ENCODE measurements around the gene BORCS6. TPM values are rescaled to one million over a fixed set of nuclear protein-coding genes. Genes with fewer than 3 reads are reported as not detected.
A peak's percentile ranks its signal among the peaks of the same experiment; 100 is the strongest.
"Not testable (repeated sequence)": the region's sequence is repeated elsewhere in the genome, so short reads cannot be mapped to it uniquely, and the experiment has no call there.

Gene BORCS6
- total RNA-seq, 3 donors from 2014 or later, result 5.0 to 5.6 (median 5.2) TPM

GRCh38 chr17:8189041-8189710 lies 804 bp downstream of the BORCS6 start:
- Mint-ChIP-seq H3K27me3 (ENCODE audit: low read depth) (no peaks in the 10 kb centered on the region), H3K9me3 (no peaks in the 10 kb centered on the region), H3K36me3 (ENCODE audit: insufficient read depth) (no peaks in the 10 kb centered on the region), H3K4me1 (ENCODE audit: low read depth) (peaks cover 11% of the 10 kb centered on the region), H3K4me3 (no peak overlapping the region)
- DNase-seq, result no peak
- no peak for ATAC-seq

GRCh38 chr17:8188263-8188839 lies 1.6 kb downstream of the BORCS6 start:
- DNase-seq (no peak), ATAC-seq (no peak)
- no peaks in the 10 kb centered on the region for H3K9me3 Mint-ChIP-seq
- no peaks in the 10 kb centered on the region for H3K36me3 Mint-ChIP-seq (ENCODE audit: insufficient read depth)
- H3K4me3 Mint-ChIP-seq, result no peak overlapping the region
- no peaks in the 10 kb centered on the region for H3K27me3 Mint-ChIP-seq (ENCODE audit: low read depth)
- peaks cover 11% of the 10 kb centered on the region for H3K4me1 Mint-ChIP-seq (ENCODE audit: low read depth)

GRCh38 chr17:8187517-8188262 lies 2.3 kb downstream of the BORCS6 start:
- DNase-seq, result peak; percentile 93

DNA sequence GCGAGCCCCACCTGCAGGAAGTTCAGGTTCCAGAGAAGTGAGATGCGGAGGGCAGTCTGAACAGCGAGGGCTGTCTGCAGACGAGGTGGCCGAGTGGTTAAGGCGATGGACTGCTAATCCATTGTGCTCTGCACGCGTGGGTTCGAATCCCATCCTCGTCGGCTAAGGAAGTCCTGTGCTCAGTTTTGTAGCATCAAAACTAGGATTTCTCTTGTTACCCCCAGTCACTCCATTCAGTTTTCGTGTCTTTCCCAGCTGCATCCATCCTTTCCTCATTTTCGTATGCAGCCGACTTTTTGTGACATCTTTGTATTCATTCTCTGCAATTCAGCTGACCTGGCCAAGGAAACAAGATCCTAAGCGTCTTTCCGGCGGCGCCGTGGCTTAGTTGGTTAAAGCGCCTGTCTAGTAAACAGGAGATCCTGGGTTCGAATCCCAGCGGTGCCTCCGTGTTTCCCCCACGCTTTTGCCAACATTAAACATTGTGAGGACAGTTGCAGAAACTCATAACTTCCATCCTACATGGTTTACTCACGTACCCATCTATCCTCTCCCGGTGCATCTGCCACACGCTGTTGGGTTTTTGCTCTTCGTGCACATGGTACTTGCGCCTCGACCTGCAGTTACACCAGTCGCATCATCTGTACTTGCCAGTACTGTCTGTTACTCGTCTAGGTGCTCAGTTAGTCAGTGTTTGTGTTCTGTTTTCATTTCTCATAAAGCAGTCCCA lies 3.0 kb downstream of the BORCS6 start:
- ATAC-seq (peak; percentile 39 to 49), DNase-seq (peak; percentile 91)
- no peaks in the 10 kb centered on the region for H3K9me3 Mint-ChIP-seq
- peaks cover 12% of the 10 kb centered on the region for H3K4me1 Mint-ChIP-seq (ENCODE audit: low read depth)
- no peaks in the 10 kb centered on the region for H3K27me3 Mint-ChIP-seq (ENCODE audit: low read depth)
- H3K4me3 Mint-ChIP-seq, result no peak overlapping the region
- H3K36me3 Mint-ChIP-seq (ENCODE audit: insufficient read depth), result no peaks in the 10 kb centered on the region

More at GRCh38 chr17:8187517-8188262, 2.3 kb downstream of the BORCS6 start:
- Mint-ChIP-seq H3K4me3 (no peak overlapping the region), H3K9me3 (no peaks in the 10 kb centered on the region), H3K4me1 (ENCODE audit: low read depth) (peaks cover 11% of the 10 kb centered on the region), H3K36me3 (ENCODE audit: insufficient read depth) (no peaks in the 10 kb centered on the region), H3K27me3 (ENCODE audit: low read depth) (no peaks in the 10 kb centered on the region)
- peak; percentile 36 to 45 for ATAC-seq

DNA sequence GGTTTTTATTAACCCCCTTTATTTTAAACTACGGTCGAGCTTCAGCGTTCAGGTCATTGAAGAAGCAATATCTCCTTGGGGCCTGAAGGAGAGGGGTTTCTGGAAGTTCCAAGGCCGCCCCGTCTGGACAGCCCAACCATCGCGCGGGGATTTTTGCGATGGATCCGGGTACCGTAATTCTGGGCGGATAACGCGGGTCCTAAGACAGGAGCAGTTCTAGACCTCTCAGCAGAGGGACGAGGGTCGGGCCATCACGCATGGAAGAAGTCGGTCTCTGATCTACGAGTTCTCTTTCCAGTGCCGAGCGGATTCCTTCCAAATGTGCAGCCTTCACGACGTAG lies 3.6 kb downstream of the BORCS6 start:
- ATAC-seq, result no peak
- no peaks in the 10 kb centered on the region for H3K36me3 Mint-ChIP-seq (ENCODE audit: insufficient read depth)
- H3K4me1 Mint-ChIP-seq (ENCODE audit: low read depth), result peaks cover 13% of the 10 kb centered on the region
- H3K4me3 Mint-ChIP-seq, result no peak overlapping the region
- DNase-seq, result no peak
- H3K9me3 Mint-ChIP-seq, result no peaks in the 10 kb centered on the region
- H3K27me3 Mint-ChIP-seq (ENCODE audit: low read depth), result no peaks in the 10 kb centered on the region

DNA sequence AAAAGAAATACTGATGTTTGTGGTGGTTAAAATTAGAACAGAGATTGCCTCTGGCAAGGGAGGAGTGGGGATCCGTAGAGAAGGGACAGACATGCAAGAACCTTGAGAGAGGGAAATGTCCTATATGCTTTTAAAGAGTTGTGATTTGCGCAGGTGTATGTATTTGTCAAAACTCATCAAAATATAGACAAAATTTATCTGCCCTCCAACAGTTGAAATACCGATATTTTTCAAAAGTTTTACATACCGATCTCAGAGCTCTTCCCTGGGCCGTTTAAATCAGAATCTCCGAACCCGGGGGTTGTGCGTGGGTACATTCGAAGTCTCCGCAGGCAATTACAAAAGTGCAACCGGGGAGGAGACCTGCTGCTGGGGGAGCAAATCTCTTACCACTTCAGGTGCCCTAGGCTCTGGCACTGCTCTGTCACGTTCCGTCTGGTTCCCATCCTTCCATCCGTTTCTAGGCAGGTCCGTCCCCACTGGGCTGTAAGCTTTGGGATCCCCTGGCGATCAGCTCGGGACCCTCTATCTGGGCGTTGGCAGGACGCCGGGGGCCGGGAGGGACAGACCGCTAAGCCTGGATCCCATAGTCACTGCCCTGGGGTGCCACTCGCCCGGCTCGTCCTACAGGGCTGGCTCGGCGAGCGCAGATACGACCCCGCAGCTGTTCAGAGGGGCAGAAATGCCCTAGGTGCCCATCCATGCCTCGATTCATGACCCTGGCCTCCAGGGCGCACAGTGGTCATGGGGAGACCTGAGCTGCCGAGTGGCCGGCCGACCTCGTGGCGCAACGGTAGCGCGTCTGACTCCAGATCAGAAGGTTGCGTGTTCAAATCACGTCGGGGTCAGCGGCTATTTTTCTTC lies 4.2 kb downstream of the BORCS6 start:
- H3K9me3 Mint-ChIP-seq, result no peaks in the 10 kb centered on the region
- H3K27me3 Mint-ChIP-seq (ENCODE audit: low read depth), result no peaks in the 10 kb centered on the region
- no peaks in the 10 kb centered on the region for H3K36me3 Mint-ChIP-seq (ENCODE audit: insufficient read depth)
- ATAC-seq, result peak in 1 of 2 donors; percentile 9
- DNase-seq, result peak; percentile 95
- peaks cover 10% of the 10 kb centered on the region for H3K4me1 Mint-ChIP-seq (ENCODE audit: low read depth)
- H3K4me3 Mint-ChIP-seq, result no peak overlapping the region

DNA sequence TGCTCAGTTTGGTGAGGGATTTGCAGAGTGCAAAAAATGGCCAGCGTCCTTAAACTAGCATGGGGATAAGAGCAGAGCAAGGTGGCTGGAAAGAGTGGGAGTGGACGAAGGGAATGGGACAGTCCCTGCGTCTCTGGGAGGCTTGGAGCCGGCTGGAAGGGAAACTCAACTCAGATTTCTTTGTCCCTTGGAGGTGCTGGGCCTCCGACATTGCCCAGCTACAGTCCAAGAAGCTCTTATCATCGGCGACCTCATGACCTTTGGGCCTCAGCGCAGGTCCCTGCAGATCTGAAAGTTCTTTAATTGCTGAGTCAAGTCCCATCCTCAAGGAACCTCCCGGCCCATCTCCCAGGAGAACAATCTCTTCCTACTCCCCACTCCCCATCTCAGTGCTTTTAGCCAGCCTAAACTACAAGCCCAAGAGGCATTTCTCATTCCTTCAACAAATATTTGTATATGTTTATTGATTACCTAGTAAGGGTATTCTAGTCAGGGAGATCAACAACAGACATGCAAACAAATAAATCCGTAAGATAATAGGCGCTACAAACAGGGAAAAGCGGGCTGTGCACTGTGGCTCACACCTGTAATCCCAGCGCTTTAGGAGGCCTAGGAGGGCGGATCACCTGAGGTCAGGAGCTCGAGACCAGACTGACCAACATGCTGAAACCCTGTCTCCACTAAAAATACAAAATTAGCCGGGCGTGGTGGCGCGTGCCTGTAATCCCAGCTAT lies 12.8 kb downstream of the BORCS6 start:
- H3K4me3 Mint-ChIP-seq, result peak overlapping the region; percentile 89
- H3K4me1 Mint-ChIP-seq (ENCODE audit: low read depth), result peaks cover 39% of the 10 kb centered on the region
- no peaks in the 10 kb centered on the region for H3K27me3 Mint-ChIP-seq (ENCODE audit: low read depth)
- no peaks in the 10 kb centered on the region for H3K36me3 Mint-ChIP-seq (ENCODE audit: insufficient read depth)
- H3K9me3 Mint-ChIP-seq, result no peaks in the 10 kb centered on the region
- DNase-seq (no peak), ATAC-seq (no peak)

- H3K27me3 Mint-ChIP-seq (ENCODE audit: low read depth), result no peaks in the 10 kb centered on the region
- peak within 1 kb of the TSS; percentile 89 for H3K4me3 Mint-ChIP-seq
- H3K4me1 Mint-ChIP-seq (ENCODE audit: low read depth), result peaks cover 39% of the 10 kb centered on the region
- no peaks in the 10 kb centered on the region for H3K9me3 Mint-ChIP-seq
- DNase-seq (peak; percentile 78), ATAC-seq (peak; percentile 53 to 60)
- H3K36me3 Mint-ChIP-seq (ENCODE audit: insufficient read depth), result no peaks in the 10 kb centered on the region
These were observed 13.6 kb downstream of the BORCS6 start, which contains the start of gene TMEM107 for GRCh38 chr17:8176197-8176940. TSS of gene TMEM107 (minus strand) at chr17:8176380. CDS start at chr17:8176286, 94 bp downstream.

DNA sequence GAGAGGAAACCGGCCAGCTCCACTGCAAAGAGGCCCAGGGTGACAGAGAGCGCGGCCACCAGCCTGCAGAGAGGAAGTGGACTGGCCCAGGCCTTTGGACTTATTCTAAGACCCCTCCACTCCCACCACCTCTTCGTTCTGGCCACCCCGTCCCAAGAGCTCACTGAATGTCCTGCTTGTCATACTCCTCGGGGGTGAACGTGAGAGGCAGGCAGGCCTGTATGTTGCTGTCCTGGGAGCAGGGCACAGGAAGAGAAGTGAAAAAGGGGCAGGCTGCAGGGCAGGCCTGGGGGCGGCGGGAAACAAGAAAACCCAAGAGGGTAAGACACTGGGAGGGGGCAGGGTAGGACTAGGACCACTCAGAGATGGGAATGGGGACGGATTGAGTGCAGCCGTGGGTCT lies 14.2 kb downstream of the BORCS6 start:
- Mint-ChIP-seq H3K4me3 (peak overlapping the region; percentile 89), H3K9me3 (no peaks in the 10 kb centered on the region), H3K4me1 (ENCODE audit: low read depth) (peaks cover 39% of the 10 kb centered on the region), H3K27me3 (ENCODE audit: low read depth) (no peaks in the 10 kb centered on the region), H3K36me3 (ENCODE audit: insufficient read depth) (no peaks in the 10 kb centered on the region)
- DNase-seq (no peak), ATAC-seq (no peak)

DNA sequence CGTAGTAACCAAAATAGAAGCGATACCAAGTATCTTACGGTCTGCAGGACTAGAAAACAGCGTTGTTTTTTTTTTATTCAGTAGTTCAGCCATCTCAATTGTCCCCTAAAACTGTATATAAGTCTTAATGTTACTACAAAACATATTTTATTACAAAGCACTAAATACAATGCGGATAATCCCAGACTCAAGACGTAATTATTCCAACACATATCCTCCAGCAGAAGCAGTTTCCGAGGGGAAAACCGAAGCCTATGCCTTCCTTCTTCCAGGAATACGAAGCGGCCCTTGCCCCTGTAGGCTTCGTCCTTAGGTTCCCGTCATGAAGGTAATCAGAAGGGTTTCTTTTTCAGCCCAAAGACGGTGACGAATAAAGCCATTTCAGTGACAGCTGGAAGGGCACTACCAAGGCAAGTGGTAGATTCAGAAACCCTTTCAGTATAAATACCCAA lies 16.1 kb downstream of the BORCS6 start:
- H3K4me3 Mint-ChIP-seq, result peak overlapping the region; percentile 82
- H3K36me3 Mint-ChIP-seq (ENCODE audit: insufficient read depth), result no peaks in the 10 kb centered on the region
- no peak for ATAC-seq
- no peaks in the 10 kb centered on the region for H3K27me3 Mint-ChIP-seq (ENCODE audit: low read depth)
- no peaks in the 10 kb centered on the region for H3K9me3 Mint-ChIP-seq
- DNase-seq, result no peak
- peaks cover 39% of the 10 kb centered on the region for H3K4me1 Mint-ChIP-seq (ENCODE audit: low read depth)

GRCh38 chr17:8173056-8173870 lies 16.7 kb downstream of the BORCS6 start:
- no peaks in the 10 kb centered on the region for H3K27me3 Mint-ChIP-seq (ENCODE audit: low read depth)
- H3K4me1 Mint-ChIP-seq (ENCODE audit: low read depth), result peaks cover 40% of the 10 kb centered on the region
- peak overlapping the region; percentile 82 for H3K4me3 Mint-ChIP-seq
- H3K36me3 Mint-ChIP-seq (ENCODE audit: insufficient read depth), result no peaks in the 10 kb centered on the region
- DNase-seq (peak; percentile 64), ATAC-seq (peak; percentile 79 to 80)
- no peaks in the 10 kb centered on the region for H3K9me3 Mint-ChIP-seq

DNA sequence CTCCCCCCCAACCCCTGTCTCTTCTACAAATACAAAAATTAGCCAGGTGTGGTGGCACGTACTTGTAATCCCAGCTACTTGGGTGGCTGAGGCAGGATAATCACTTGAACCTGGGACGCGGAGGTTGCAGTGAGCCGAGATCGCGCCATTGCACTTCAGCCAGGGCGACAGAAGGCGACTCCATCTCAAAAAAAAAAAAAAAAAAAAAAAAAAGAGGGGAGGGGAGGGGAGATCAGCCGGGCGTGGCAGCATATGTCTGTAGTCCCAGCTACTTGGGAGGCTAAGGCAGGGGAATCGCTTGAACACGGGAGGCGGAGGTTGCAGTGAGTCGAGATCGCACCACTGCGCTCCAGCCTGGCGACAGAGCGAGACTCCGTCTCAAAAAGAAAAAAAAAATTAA lies 19.8 kb downstream of the BORCS6 start:
- H3K36me3 Mint-ChIP-seq (ENCODE audit: insufficient read depth); ATAC-seq; H3K27me3 Mint-ChIP-seq (ENCODE audit: low read depth); H3K9me3 Mint-ChIP-seq; H3K4me3 Mint-ChIP-seq; DNase-seq: not testable (repeated sequence)
- peaks cover 24% of the 10 kb centered on the region for H3K4me1 Mint-ChIP-seq (ENCODE audit: low read depth)
